NT2/D1 (cell line): ENCODE data around the gene RALBP1.

ENCODE experiments used
- DNase-seq: peaks from one replicate; pipeline ENCODE4 v3.0.0-alpha.2; 2011; ENCODE audit warnings: low read depth, low spot score
- H3K27me3 ChIP-seq: 2 replicates; pipeline ENCODE4 v1.6.0; 2011; ENCODE audit warnings: mild to moderate bottlenecking; ENCODE audit not compliant: insufficient read length, insufficient read depth
- H3K36me3 ChIP-seq: 2 replicates; pipeline ENCODE4 v1.6.1; 2011; ENCODE audit warnings: mild to moderate bottlenecking, low read length, mixed read lengths; ENCODE audit not compliant: insufficient read depth, insufficient read length
- H3K4me1 ChIP-seq: 2 replicates; pipeline ENCODE4 v1.5.1; 2011; ENCODE audit not compliant: insufficient read depth, insufficient read length
- H3K4me3 ChIP-seq: 2 replicates; pipeline ENCODE4 v1.5.1; 2011; ENCODE audit warnings: low read depth; ENCODE audit not compliant: insufficient read length
- H3K9ac ChIP-seq: 2 replicates; pipeline ENCODE4 v1.6.0; 2011; ENCODE audit warnings: low read depth; ENCODE audit not compliant: insufficient read length
- H3K9me3 ChIP-seq: 2 replicates; pipeline ENCODE4 v1.5.1; 2011; ENCODE audit warnings: mild to moderate bottlenecking, low read length; ENCODE audit not compliant: insufficient read depth
- SUZ12 ChIP-seq: IDR thresholded peaks from 2 replicates; pipeline ENCODE4 v1.6.1; 2011; ENCODE audit not compliant: insufficient read length, insufficient read depth; ENCODE audit errors: extremely low read depth
- YY1 ChIP-seq: IDR thresholded peaks from 2 replicates; pipeline ENCODE4 v1.6.1; 2011; ENCODE audit not compliant: insufficient read length, insufficient read depth
- ZNF274 ChIP-seq: IDR thresholded peaks from 2 replicates; pipeline ENCODE4 v1.6.1; 2011; ENCODE audit warnings: mild to moderate bottlenecking, low read depth, low read length

Gene RALBP1

DNA sequence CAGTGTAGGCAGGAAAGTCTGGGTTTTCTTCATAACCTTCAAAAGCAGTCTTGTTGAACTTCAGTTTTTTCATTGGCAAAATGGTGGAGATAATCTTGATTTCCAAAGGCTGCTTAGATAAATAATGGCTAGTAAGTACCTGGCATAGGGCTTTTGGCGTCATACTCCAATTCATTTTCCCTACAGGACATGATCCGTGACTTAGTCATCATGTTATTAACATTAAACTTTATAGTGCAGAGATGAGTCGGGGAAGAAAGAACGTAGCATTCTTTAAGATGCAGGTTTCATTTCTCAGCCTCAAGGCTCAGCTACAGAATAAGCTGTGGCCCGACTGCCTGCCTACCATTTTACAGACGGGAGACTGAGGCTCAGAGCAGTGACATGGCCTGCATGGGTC lies 64.0 kb downstream of the RALBP1 start:
- DNase-seq: no peak
- Histone ChIP-seq H3K4me1 (no peaks in the 10 kb centered on the region), H3K9ac (no peak overlapping the region), H3K36me3 (peaks cover 34% of the 10 kb centered on the region), H3K4me3 (no peak overlapping the region), H3K27me3 (no peaks in the 10 kb centered on the region), H3K9me3 (no peaks in the 10 kb centered on the region)
- TF ChIP-seq ZNF274 (no peak), SUZ12 (no peak), YY1 (no peak)

GRCh38 chr18:9539938-9540337 lies 64.6 kb downstream of the RALBP1 start:
- H3K27me3 ChIP-seq: no peaks in the 10 kb centered on the region
- H3K36me3 ChIP-seq: peaks cover 27% of the 10 kb centered on the region
- DNase-seq: no peak
- no peaks in the 10 kb centered on the region for H3K9me3 ChIP-seq
- no peak overlapping the region for H3K4me3 ChIP-seq
- no peak overlapping the region for H3K9ac ChIP-seq
- TF ChIP-seq SUZ12 (no peak), ZNF274 (no peak), YY1 (no peak)
- no peaks in the 10 kb centered on the region for H3K4me1 ChIP-seq

GRCh38 chr18:9542924-9543323 lies 67.6 kb downstream of the RALBP1 start:
- no peak for DNase-seq
- Histone ChIP-seq H3K4me1 (no peaks in the 10 kb centered on the region), H3K4me3 (no peak overlapping the region), H3K36me3 (peaks cover 34% of the 10 kb centered on the region), H3K27me3 (no peaks in the 10 kb centered on the region), H3K9ac (no peak overlapping the region), H3K9me3 (no peaks in the 10 kb centered on the region)
- TF ChIP-seq SUZ12 (no peak), ZNF274 (no peak), YY1 (no peak)

- no peak for DNase-seq
- Histone ChIP-seq H3K9me3 (no peaks in the 10 kb centered on the region), H3K27me3 (no peaks in the 10 kb centered on the region), H3K9ac (no peak overlapping the region), H3K4me3 (no peak overlapping the region), H3K36me3 (peaks cover 45% of the 10 kb centered on the region), H3K4me1 (no peaks in the 10 kb centered on the region)
- TF ChIP-seq SUZ12: no peak
- no peak for TF ChIP-seq ZNF274
- TF ChIP-seq YY1: no peak
Measured at GRCh38 chr18:9545029-9545428, 69.7 kb downstream of the RALBP1 start.

- DNase-seq: no peak
- Histone ChIP-seq H3K9ac (no peak overlapping the region), H3K4me3 (no peak overlapping the region), H3K9me3 (no peaks in the 10 kb centered on the region), H3K4me1 (no peaks in the 10 kb centered on the region), H3K36me3 (peaks cover 54% of the 10 kb centered on the region), H3K27me3 (no peaks in the 10 kb centered on the region)
- TF ChIP-seq SUZ12: no peak
- TF ChIP-seq ZNF274: no peak
Measured at GRCh38 chr18:9546468-9546867, 71.2 kb downstream of the RALBP1 start.

- no peak overlapping the region for H3K4me3 ChIP-seq
- no peak for TF ChIP-seq SUZ12
- no peak for TF ChIP-seq ZNF274
- TF ChIP-seq YY1: no peak
Measured at GRCh38 chr18:9547782-9548181, 72.5 kb downstream of the RALBP1 start.

GRCh38 chr18:9549405-9549804 lies 74.1 kb downstream of the RALBP1 start:
- DNase-seq: no peak

More at GRCh38 chr18:9547782-9548181, 72.5 kb downstream of the RALBP1 start:
- Histone ChIP-seq H3K4me1 (peaks cover 3% of the 10 kb centered on the region), H3K27me3 (no peaks in the 10 kb centered on the region), H3K9me3 (peaks cover 6% of the 10 kb centered on the region), H3K9ac (no peak overlapping the region), H3K36me3 (peaks cover 67% of the 10 kb centered on the region)
- DNase-seq: no peak

More at GRCh38 chr18:9549405-9549804, 74.1 kb downstream of the RALBP1 start:
- Histone ChIP-seq H3K36me3 (peaks cover 80% of the 10 kb centered on the region), H3K4me1 (peaks cover 3% of the 10 kb centered on the region), H3K9me3 (peaks cover 15% of the 10 kb centered on the region), H3K9ac (no peak overlapping the region), H3K27me3 (no peaks in the 10 kb centered on the region), H3K4me3 (no peak overlapping the region)
- TF ChIP-seq YY1: no peak
- TF ChIP-seq SUZ12: no peak
- no peak for TF ChIP-seq ZNF274
